Stimulated activated CD4-positive, alpha-beta T cell treated with anti-CD3 and anti-CD28 coated beads, Interleukin-1b, Interleukin-23, amount 100 ng/mL, for 24 hours (primary cell): ENCODE results near the gene NECTIN1.

Source experiments
- DNase-seq, 4 experiments: peaks; one replicate each; pipeline ENCODE4 v3.0.0-alpha.2; 2020; ENCODE audit warnings: low read depth in 4 of 4, low spot score in 1 of 4

Gene NECTIN1

GRCh38 chr11:119714189-119714588 is 14.8 kb downstream of the NECTIN1 start:
- no peak for DNase-seq

- no peak for DNase-seq
These were observed 15.5 kb downstream of the NECTIN1 start for GRCh38 chr11:119713359-119714040.

GRCh38 chr11:119712459-119713358 is 16.3 kb downstream of the NECTIN1 start:
- DNase-seq: no peak

- DNase-seq: no peak
These were observed 17.0 kb downstream of the NECTIN1 start for GRCh38 chr11:119712006-119712405.

- no peak for DNase-seq
These were observed 17.5 kb downstream of the NECTIN1 start for GRCh38 chr11:119711476-119711875.

GRCh38 chr11:119710417-119710816 is 18.6 kb downstream of the NECTIN1 start:
- no peak for DNase-seq

GRCh38 chr11:119709638-119710346 is 19.2 kb downstream of the NECTIN1 start:
- DNase-seq: no peak

- no peak for DNase-seq
These were observed 19.8 kb downstream of the NECTIN1 start for GRCh38 chr11:119709171-119709570.

GRCh38 chr11:119708384-119708783 is 20.6 kb downstream of the NECTIN1 start:
- no peak for DNase-seq

GRCh38 chr11:119706887-119707286 is 22.1 kb downstream of the NECTIN1 start:
- DNase-seq: no peak

GRCh38 chr11:119706029-119706428 is 23.0 kb downstream of the NECTIN1 start:
- DNase-seq: no peak

GRCh38 chr11:119705362-119705761 is 23.6 kb downstream of the NECTIN1 start:
- DNase-seq: no peak

- no peak for DNase-seq
These were observed 24.2 kb downstream of the NECTIN1 start for GRCh38 chr11:119704849-119705248.

GRCh38 chr11:119701591-119702549 is 27.1 kb downstream of the NECTIN1 start:
- DNase-seq: no peak

- DNase-seq: no peak
These were observed 28.3 kb downstream of the NECTIN1 start for GRCh38 chr11:119700536-119701346.

- no peak for DNase-seq
These were observed 29.0 kb downstream of the NECTIN1 start for GRCh38 chr11:119700030-119700429.

GRCh38 chr11:119699227-119699626 is 29.8 kb downstream of the NECTIN1 start:
- DNase-seq: no peak

GRCh38 chr11:119697882-119698281 is 31.1 kb downstream of the NECTIN1 start:
- no peak for DNase-seq

GRCh38 chr11:119697445-119697844 is 31.6 kb downstream of the NECTIN1 start:
- DNase-seq: no peak
